ENCODE measurements around the gene PHF1.
"Not testable (repeated sequence)": the region's sequence is repeated elsewhere in the genome, so short reads cannot be mapped to it uniquely, and the experiment has no call there.

PHF1 gene

GRCh38 chr6:33391922-33392594, 18.8 kb upstream of the PHF1 start:
- DNase-seq (ENCODE audit: low read depth in 2 of 2): peak in 1 of 2 experiments; percentile 49

GRCh38 chr6:33392595-33392948, 18.2 kb upstream of the PHF1 start:
- no peak for DNase-seq (ENCODE audit: low read depth in 2 of 2)

DNA sequence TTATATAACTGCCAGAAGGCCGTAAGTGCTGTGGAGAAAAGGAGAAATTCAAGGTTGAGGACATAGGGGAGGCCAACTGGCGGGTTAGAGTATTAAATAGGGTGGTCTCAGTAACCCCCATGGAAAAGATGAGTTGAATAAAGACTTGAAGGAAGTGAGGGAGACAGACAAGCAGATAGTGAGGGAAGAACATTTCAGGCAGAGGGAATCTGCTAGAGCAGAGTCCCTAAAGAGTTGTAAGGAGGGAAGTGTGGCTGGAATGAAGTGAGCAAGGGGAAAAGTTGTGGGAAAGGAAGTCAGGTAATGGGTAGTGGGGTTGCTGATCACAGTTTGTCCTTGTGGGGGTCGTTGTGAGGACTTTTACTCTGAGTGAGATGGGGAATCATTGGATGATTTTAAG, 17.8 kb upstream of the PHF1 start:
- DNase-seq (ENCODE audit: low read depth in 2 of 2): no peak

DNA sequence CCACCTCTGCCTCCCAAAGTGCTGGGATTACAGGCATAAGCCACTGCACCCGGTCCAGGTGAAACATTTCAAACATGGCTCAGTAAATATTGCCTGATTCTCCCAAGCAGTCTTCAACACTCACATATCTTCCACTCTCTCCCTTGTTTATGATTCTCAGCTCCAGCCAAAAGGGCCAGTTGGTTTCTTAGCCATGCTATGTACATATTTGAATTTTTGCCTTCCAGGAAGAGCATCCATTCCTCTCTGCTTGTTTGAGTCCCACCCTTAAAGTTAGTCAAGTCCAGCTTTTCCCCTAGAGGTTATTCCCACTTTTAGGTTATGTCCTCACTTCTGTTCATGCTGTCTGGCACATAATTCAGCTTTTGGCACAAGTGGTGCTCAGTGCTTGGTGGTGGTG, 13.3 kb upstream of the PHF1 start:
- DNase-seq (ENCODE audit: low read depth in 2 of 2): no peak

- DNase-seq (ENCODE audit: low read depth in 2 of 2): not testable (repeated sequence)
These were observed 12.2 kb upstream of the PHF1 start for GRCh38 chr6:33398601-33399000.

- not testable (repeated sequence) for DNase-seq (ENCODE audit: low read depth in 2 of 2)
These were observed 10.9 kb upstream of the PHF1 start for GRCh38 chr6:33399881-33400280.

GRCh38 chr6:33404884-33405283, 5.9 kb upstream of the PHF1 start:
- no peak for DNase-seq (ENCODE audit: low read depth in 2 of 2)

- no peak for DNase-seq (ENCODE audit: low read depth in 2 of 2)
These were observed 5.4 kb upstream of the PHF1 start for GRCh38 chr6:33405386-33405940.

DNA sequence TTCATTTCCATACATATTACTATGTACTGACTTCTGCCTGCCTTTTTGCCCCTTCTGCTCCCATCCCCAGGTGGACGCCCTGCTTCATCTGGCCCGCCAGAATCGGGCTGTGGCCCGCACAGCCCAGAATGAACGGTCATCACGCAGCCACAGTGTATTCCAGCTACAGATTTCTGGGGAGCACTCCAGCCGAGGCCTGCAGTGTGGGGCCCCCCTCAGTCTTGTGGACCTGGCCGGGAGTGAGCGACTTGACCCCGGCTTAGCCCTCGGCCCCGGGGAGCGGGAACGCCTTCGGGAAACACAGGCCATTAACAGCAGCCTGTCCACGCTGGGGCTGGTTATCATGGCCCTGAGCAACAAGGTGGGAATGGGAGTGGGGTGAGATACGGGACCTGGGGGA, 4.7 kb upstream of the PHF1 start:
- DNase-seq (ENCODE audit: low read depth in 2 of 2): no peak

DNA sequence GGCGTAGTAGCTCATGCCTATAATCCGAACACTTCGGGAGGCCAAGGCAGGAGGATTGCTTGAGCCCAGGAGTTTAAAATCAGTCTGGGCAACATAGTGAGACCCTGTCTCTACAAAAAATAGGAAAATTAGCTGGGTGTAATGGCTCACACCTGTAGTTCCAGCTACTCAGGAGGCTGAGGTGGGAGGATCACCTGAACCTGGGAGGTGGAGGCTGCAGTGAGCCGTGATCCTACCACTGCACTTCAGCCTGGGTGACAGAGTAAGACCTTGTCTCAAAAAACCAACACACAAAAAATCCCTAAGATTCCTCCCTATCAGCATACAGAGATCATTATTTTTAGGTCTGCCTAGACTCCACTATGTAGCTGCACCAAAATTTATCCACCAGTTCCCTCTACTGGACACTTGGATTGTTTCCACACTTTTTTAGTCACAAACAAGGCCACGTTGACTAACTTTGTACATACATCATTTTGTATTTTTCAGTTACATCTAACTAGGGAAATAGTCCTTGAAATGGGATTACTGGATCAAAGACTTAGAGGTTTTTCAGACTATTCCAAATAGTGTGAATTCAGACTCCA, 3.6 kb upstream of the PHF1 start:
- no peak for DNase-seq (ENCODE audit: low read depth in 2 of 2)

GRCh38 chr6:33410050-33410710, 634 bp upstream of the PHF1 start:
- DNase-seq (ENCODE audit: low read depth in 2 of 2): peak; percentile 95 to 96

DNA sequence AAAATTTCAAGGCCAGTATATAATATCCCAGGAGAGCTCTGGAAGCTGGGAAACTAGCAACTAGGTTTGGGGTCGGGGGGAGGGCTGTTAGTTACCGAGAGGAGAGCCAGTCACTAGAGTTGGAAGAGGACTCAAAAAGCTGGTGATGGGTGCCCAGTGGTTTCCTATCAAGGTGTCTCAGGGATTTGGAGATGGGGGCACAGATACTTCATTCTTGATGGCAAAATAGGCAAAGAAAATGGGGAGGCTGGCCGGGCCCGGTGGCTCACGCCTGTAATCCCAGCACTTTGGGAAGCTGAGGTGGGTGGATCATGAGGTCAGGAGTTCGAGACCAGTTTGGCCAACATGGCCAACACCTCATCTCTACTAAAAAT, 805 bp downstream of the PHF1 start:
- no peak for DNase-seq (ENCODE audit: low read depth in 2 of 2)

DNA sequence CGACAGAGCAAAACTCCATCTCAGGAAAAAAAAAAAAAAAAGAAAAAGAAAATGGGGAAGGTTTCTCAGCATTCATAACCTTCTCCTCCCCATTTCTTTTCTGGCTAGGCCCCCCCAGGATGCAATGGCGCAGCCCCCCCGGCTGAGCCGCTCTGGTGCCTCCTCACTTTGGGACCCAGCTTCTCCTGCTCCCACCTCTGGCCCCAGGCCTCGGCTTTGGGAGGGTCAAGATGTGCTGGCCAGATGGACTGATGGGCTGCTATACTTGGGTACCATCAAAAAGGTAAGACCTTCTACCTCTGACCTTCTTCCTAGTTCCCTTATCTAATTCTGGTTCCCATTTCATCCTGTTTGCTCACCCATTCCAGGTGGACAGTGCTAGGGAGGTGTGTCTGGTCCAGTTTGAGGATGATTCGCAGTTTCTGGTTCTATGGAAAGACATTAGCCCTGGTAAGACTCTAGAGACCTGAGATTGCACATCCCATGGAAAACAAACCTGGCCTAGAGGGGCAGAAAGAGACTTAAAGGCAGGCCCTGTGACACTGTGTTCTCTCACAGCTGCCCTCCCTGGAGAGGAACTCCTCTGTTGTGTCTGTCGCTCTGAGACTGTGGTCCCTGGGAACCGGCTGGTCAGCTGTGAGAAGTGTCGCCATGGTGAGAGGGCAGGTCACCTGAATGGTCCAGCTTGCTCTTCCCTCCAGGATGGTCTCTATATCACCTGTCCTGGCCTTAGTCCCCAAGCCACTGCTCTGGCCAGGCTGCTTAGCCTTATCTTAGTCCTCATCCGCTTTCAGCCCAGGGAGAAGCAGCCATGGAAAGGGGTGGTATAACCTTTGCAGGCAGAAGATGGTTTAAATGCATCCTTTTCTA, 1.6 kb downstream of the PHF1 start:
- no peak for DNase-seq (ENCODE audit: low read depth in 2 of 2)

DNA sequence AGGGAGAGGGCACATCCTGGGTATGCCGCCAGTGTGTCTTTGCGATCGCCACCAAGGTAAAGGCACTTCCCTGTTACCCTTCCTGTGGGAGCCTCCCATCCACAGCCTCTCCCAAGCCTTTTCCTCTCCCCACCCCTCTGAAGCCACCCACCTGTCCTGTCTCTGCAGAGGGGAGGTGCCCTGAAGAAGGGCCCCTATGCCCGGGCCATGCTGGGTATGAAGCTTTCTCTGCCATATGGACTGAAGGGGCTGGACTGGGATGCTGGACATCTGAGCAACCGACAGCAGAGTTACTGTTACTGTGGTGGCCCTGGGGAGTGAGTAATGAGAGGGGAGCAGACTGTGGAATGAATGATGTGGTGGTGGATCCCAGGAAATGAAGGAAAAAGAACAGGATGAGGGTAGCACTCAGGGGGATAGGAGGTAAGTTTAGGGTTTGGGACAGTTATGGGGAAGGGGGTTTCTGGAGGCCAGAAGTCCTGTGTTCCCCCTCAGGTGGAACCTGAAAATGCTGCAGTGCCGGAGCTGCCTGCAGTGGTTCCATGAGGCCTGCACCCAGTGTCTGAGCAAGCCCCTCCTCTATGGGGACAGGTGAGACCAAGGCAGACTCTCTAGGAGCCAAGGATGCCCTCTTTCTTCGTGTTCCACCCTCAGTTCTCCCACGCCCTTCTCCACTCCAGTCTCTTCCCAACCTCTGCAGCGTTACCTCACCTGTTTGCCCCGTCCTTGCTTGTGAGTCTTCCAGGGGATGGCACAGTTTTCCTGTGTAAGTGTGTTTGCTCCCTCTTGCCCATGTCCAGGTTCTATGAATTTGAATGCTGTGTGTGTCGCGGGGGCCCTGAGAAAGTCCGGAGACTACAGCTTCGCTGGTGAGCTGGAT, 2.7 kb downstream of the PHF1 start:
- DNase-seq (ENCODE audit: low read depth in 2 of 2): no peak

DNA sequence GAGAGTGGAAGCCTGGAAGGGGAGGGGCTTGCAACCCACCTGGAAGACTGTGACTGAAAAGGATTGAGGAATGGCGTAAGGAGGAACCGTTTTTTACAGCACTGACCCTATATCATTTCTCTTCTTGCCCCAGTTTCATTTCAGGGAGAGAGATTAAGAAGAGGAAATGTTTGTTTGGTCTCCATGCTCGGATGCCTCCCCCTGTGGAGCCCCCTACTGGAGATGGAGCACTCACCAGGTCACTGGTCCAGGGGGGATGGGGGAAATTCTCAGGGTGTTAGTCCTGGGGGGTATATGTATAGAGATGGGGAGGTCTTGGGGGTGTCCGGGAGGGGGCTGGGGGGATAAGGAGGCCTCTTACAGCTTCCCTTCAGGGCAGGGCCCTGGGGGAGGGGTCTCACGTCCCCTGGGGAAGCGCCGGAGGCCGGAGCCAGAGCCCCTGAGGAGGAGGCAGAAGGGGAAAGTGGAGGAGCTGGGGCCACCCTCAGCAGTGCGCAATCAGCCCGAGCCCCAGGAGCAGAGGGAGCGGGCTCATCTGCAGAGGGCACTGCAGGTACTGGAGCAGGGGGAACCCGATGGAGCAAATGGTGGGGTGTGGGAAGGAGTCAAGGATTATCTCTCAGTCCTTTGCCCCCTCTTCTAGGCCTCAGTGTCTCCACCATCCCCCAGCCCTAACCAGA, 3.9 kb downstream of the PHF1 start:
- DNase-seq (ENCODE audit: low read depth in 2 of 2): no peak

GRCh38 chr6:33415831-33416230, 5.0 kb downstream of the PHF1 start:
- DNase-seq (ENCODE audit: low read depth in 2 of 2): no peak

DNA sequence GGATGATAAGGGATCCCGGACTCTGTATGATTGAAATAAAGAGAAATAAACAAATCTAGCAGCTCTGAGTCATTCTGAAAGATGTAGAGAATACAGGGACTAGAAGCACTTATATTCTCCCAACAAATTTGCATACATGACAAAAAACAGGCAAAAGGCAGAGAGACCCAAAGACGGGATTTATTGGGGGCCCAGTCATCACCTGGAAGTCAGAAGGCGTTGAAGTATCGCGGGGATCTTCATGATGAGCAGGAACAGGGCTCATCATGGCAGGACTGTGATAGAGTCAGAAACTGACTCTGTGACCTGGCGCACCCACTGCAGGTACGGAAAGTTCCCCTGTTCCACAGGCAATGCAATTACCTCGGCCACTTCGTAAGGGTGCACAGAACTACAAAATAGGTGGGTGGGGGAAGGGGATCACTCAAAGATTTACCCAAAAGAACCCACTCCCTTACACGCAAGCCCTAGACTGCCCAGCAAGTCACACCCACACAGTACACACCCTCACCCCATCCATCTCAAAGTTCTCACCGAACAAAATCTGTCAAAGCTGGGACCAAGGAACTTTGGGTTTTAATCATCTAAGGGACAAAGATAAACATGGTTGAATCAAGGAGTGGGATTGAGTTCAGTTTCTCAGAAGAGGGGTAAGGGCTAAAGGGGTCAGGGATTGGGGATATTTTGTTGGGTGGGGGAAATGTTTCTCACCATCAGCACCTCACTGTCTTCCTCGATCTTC, 5.7 kb downstream of the PHF1 start:
- no peak for DNase-seq (ENCODE audit: low read depth in 2 of 2)

GRCh38 chr6:33417128-33417902, 6.5 kb downstream of the PHF1 start:
- DNase-seq (ENCODE audit: low read depth in 2 of 2): no peak

All from stimulated activated CD4-positive, alpha-beta T cell treated with anti-CD3 and anti-CD28 coated beads, Interleukin-12 subunit alpha, Interleukin-12 subunit beta, amount 100 ng/mL, for 24 hours (primary cell).